Measurements from ENCODE around the gene SNX13.

SNX13 gene

GRCh38 chr7:17792075-17792936 is 148.0 kb downstream of the SNX13 start:
- no peak for TF ChIP-seq SPI1 (IDR thresholded peaks at IDR 0.05; ENCODE audit: borderline replicate concordance, low read depth)
- TF ChIP-seq, protein P1, sequence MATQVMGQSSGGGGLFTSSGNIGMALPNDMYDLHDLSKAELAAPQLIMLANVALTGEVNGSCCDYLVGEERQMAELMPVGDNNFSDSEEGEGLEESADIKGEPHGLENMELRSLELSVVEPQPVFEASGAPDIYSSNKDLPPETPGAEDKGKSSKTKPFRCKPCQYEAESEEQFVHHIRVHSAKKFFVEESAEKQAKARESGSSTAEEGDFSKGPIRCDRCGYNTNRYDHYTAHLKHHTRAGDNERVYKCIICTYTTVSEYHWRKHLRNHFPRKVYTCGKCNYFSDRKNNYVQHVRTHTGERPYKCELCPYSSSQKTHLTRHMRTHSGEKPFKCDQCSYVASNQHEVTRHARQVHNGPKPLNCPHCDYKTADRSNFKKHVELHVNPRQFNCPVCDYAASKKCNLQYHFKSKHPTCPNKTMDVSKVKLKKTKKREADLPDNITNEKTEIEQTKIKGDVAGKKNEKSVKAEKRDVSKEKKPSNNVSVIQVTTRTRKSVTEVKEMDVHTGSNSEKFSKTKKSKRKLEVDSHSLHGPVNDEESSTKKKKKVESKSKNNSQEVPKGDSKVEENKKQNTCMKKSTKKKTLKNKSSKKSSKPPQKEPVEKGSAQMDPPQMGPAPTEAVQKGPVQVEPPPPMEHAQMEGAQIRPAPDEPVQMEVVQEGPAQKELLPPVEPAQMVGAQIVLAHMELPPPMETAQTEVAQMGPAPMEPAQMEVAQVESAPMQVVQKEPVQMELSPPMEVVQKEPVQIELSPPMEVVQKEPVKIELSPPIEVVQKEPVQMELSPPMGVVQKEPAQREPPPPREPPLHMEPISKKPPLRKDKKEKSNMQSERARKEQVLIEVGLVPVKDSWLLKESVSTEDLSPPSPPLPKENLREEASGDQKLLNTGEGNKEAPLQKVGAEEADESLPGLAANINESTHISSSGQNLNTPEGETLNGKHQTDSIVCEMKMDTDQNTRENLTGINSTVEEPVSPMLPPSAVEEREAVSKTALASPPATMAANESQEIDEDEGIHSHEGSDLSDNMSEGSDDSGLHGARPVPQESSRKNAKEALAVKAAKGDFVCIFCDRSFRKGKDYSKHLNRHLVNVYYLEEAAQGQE (IDR thresholded peaks at IDR 0.05; ENCODE audit: insufficient replicate concordance, low read depth): no peak
- no peak for TF ChIP-seq GABPA (IDR thresholded peaks at IDR 0.05; ENCODE audit: low read depth)
- TF ChIP-seq, protein P2, sequence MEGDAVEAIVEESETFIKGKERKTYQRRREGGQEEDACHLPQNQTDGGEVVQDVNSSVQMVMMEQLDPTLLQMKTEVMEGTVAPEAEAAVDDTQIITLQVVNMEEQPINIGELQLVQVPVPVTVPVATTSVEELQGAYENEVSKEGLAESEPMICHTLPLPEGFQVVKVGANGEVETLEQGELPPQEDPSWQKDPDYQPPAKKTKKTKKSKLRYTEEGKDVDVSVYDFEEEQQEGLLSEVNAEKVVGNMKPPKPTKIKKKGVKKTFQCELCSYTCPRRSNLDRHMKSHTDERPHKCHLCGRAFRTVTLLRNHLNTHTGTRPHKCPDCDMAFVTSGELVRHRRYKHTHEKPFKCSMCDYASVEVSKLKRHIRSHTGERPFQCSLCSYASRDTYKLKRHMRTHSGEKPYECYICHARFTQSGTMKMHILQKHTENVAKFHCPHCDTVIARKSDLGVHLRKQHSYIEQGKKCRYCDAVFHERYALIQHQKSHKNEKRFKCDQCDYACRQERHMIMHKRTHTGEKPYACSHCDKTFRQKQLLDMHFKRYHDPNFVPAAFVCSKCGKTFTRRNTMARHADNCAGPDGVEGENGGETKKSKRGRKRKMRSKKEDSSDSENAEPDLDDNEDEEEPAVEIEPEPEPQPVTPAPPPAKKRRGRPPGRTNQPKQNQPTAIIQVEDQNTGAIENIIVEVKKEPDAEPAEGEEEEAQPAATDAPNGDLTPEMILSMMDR (IDR thresholded peaks at IDR 0.05; ENCODE audit: insufficient read depth, low read length): no peak
- no peak for TF ChIP-seq POLR2AphosphoS5 (IDR thresholded peaks at IDR 0.05; ENCODE audit: low read depth)
- Histone ChIP-seq H3K27me3 (ENCODE audit: insufficient read depth, poor library complexity, severe bottlenecking) (no peaks in the 10 kb centered on the region), H3K27ac (replicated peaks) (no peak overlapping the region), H3K4me3 (replicated peaks; ENCODE audit: insufficient read depth, low read length) (no peak overlapping the region)
- no peak for DNase-seq (ENCODE audit: low read depth in 1 of 2, low spot score in 1 of 2)

DNA sequence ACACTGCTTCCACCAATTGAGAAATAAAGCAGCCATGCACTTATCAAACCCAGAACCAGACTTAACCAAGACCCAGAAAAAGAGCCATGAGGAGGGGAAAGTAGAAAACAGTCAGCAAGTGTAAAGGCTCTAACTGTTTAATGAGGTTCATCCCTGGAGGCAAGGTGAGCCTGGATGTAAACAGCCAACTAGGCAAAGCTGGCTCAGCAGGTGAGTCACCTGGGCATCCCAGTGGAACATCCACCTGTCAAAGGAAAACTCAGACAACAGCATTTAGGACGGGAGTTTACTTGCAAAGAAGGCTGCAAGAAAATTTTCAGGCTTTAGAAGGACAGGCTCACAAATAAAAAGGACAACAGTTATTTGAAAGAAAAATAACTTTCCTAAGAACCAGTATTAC is 153.0 kb downstream of the SNX13 start:
- TF ChIP-seq POLR2AphosphoS5 (IDR thresholded peaks at IDR 0.05; ENCODE audit: low read depth) (no peak), SPI1 (IDR thresholded peaks at IDR 0.05; ENCODE audit: borderline replicate concordance, low read depth) (no peak), GABPA (IDR thresholded peaks at IDR 0.05; ENCODE audit: low read depth) (no peak)
- TF ChIP-seq, protein P2 (IDR thresholded peaks at IDR 0.05; ENCODE audit: insufficient read depth, low read length): no peak
- TF ChIP-seq, protein P1 (IDR thresholded peaks at IDR 0.05; ENCODE audit: insufficient replicate concordance, low read depth): no peak

GRCh38 chr7:17786314-17786852 is 153.9 kb downstream of the SNX13 start:
- Histone ChIP-seq H3K27me3 (ENCODE audit: insufficient read depth, poor library complexity, severe bottlenecking) (no peaks in the 10 kb centered on the region), H3K27ac (replicated peaks) (no peak overlapping the region), H3K4me3 (replicated peaks; ENCODE audit: insufficient read depth, low read length) (no peak overlapping the region)
- TF ChIP-seq, protein P2 (IDR thresholded peaks at IDR 0.05; ENCODE audit: insufficient read depth, low read length): no peak
- TF ChIP-seq POLR2AphosphoS5 (IDR thresholded peaks at IDR 0.05; ENCODE audit: low read depth): no peak
- TF ChIP-seq, protein P1 (IDR thresholded peaks at IDR 0.05; ENCODE audit: insufficient replicate concordance, low read depth): no peak
- no peak for DNase-seq (ENCODE audit: low read depth in 1 of 2, low spot score in 1 of 2)

More for the DNA sequence above, 153.0 kb downstream of the SNX13 start:
- Histone ChIP-seq H3K4me3 (replicated peaks; ENCODE audit: insufficient read depth, low read length) (no peak overlapping the region), H3K27me3 (ENCODE audit: insufficient read depth, poor library complexity, severe bottlenecking) (no peaks in the 10 kb centered on the region), H3K27ac (replicated peaks) (no peak overlapping the region)
- DNase-seq (ENCODE audit: low read depth in 1 of 2, low spot score in 1 of 2): no peak

All from HL-60 (cell line).